Esophagus muscularis mucosa (tissue), 3 donors: ENCODE results near the gene ID3.

Experiments used
- CTCF ChIP-seq, 3 experiments: fragments of 200-600 bp in 2 of 3; fragments of 450-650 bp in 1 of 3; sonication (generic) in 2 of 3; IDR thresholded peaks; one replicate each; pipeline ENCODE4 v1.5.1; 2017 to 2019; ENCODE audit warnings: antibody characterized with exemption in 3 of 3, mild to moderate bottlenecking in 2 of 3, moderate library complexity in 1 of 3
- POLR2AphosphoS5 ChIP-seq, 2 donors: sonication (generic); formaldehyde crosslinking; IDR thresholded peaks; one replicate each; pipeline ENCODE4 v1.6.1; 2017; ENCODE audit warnings: antibody characterized with exemption in 2 of 2

DNA sequence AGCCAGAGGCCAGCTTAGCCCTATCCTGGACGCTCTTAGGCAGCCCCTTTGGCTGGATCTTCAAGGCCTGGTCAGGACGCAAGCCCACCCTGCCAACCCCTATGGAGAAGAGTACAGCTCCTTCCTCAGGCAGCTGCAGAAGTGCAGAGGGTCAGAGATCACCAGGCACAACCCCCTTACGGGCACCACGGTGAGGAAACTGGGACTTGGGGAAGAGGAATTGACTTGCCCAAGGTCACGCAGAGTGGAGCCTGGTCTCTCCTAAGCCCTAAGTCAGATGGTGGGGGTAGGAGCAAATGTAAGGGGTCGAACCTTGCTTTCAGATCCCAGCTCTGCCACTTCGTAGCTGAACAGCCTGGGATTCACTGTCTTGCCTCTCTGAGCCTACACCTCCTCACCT, 31.9 kb downstream of the ID3 start:
- TF ChIP-seq CTCF (IDR thresholded peaks at IDR 0.05) (no peak), POLR2AphosphoS5 (IDR thresholded peaks at IDR 0.05) (no peak)
